DMS153 (cell line): ENCODE measurements around the gene SLC2A10.
A peak's percentile ranks its signal among the peaks of the same experiment; 100 is the strongest.

ENCODE experiments used
- DNase-seq: peaks from one replicate; lab custom pipeline; 2025; lab: John Stamatoyannopoulos, UW

Gene SLC2A10

DNA sequence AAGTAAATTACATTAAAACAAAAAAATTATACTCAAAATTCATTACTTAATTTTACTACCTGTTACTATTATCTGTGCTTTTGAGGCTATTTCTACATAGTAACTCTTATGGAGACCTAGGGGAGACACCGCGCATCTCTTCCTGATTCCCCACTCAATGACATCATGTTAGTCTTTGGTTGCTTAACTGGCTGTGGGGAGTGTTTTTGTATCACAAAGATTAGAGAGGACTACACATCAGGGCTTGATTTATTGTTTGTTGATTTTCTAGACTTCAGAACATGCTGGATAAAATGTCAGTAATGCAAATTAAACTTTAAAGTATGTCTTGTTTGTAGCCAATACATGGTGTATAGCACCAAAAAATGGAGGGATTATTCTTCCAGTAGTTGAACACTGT is 26.0 kb downstream of the SLC2A10 start:
- no peak for DNase-seq

- DNase-seq: peak; percentile 31
These were observed 30.2 kb downstream of the SLC2A10 start for GRCh38 chr20:46739431-46740213.

DNA sequence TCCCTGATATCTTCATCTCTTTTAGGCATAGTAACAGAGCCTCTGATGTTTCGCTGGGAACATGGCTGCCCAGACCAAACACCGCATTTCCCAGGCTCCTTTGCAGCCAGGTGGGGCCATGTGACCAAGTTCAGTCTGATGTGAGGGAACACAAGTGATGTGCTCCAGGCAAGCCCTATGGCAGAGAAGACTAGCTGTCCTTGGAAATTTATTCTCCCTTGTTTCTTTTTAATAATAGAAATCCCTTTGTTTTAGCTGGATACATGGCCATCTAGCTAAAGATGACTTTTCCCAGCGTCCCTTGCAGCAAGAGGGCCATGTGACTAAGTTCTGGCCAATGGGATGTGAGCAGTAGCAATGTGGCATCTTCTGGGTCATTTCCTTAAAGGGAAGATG is 30.8 kb downstream of the SLC2A10 start:
- no peak for DNase-seq

DNA sequence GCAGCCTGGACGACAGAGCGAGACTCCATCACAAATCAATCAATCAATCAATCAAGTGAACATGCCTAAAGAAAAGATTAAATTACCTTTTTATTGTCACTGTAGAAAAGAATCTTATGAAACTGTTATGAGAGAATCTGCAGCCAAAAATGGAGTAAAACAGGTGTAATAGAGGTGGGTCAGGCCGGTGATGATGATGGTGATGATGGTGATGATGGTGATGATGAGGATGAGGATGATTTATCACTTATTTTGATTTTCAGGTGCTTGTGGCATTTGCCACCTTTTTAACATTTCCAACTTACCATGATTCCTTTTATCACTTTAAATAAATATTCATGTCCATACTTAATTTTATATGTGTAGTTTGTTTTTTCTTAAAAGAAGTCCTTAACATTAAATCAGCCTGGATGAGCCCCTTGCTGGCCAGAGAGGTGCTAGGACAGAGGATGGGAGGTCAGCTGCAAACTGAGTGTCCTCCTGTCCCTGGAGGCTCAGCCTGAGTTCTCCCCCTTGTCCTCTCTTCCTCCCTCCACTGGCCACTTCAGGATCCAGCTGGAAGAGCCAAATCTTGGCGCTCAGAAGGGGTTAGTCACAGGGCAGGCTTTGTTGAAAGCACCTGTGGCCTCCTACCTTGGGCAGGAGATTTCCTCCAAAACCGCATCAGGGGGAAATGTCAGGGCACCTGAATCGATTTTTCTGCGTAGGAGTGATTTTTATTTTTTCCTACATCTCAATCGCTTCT is 32.6 kb downstream of the SLC2A10 start:
- DNase-seq: no peak

- DNase-seq: no peak
These were observed 33.2 kb downstream of the SLC2A10 start for GRCh38 chr20:46742669-46743045.

GRCh38 chr20:46743088-46743487 is 33.6 kb downstream of the SLC2A10 start:
- DNase-seq: no peak

GRCh38 chr20:46746956-46747526 is 37.6 kb downstream of the SLC2A10 start:
- DNase-seq: no peak

GRCh38 chr20:46749147-46749546 is 39.7 kb downstream of the SLC2A10 start:
- DNase-seq: no peak

DNA sequence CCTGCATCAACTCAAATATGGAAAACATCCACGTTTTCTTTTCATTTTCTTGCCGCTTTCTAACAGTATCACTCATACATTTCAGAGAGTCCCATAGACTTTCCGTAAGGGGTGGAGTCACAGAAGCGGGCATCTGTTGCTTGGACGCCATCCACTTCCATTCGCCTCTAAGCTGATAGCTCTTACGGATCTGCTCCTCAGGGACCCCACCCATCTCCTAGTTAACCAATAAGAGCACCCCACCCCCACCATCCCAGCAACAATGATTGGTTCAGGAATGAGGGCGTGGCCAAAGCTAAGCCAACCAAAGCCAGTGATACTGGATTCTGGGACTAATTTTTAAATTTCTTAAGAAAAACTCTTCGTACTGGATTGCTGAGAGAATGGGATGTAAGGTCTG is 42.4 kb downstream of the SLC2A10 start:
- DNase-seq: no peak

DNA sequence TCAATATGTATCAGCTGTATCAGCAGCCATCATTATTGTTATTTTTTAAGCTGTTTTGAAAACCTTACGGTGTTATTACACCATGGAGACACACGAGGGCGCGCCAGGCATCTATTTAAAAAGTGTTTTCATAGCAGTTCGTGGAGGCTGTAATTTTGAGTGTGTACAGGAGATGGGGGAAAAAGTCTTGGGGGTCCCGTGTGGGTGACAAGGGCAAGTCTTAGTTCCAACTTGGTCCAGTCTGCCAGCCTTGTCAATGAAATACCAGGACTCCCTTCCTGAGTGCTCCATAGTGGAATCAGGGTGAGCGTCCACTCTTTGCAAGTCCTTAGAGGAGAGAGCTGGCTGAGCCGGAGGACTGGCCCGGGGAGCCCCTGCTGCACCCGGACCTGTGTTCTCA is 43.3 kb downstream of the SLC2A10 start:
- DNase-seq: peak; percentile 22

GRCh38 chr20:46755483-46756413 is 46.3 kb downstream of the SLC2A10 start:
- DNase-seq: no peak

DNA sequence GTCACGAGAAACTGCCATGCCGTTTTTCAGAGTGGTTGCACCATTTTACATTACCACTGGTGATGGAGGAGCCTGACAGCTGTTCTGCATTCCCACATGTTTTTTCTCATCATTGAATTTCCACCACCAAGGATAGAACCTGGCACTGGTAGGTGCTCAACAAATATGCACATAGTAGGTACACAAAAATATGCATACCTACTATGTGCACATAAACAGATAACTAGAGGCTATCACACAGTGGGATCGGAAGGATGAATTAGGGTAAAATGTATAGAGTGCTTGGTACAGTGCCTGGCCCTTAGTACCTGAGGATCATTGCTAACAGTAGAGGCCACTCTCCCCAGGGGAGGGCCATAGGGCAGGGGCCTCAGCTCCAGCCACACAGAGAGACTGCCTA is 47.0 kb downstream of the SLC2A10 start:
- no peak for DNase-seq

- no peak for DNase-seq
These were observed 47.7 kb downstream of the SLC2A10 start for GRCh38 chr20:46757135-46757534.

GRCh38 chr20:46757754-46758678 is 48.6 kb downstream of the SLC2A10 start:
- peak; percentile 50 for DNase-seq

- no peak for DNase-seq
These were observed 49.6 kb downstream of the SLC2A10 start for GRCh38 chr20:46758929-46759669.

DNA sequence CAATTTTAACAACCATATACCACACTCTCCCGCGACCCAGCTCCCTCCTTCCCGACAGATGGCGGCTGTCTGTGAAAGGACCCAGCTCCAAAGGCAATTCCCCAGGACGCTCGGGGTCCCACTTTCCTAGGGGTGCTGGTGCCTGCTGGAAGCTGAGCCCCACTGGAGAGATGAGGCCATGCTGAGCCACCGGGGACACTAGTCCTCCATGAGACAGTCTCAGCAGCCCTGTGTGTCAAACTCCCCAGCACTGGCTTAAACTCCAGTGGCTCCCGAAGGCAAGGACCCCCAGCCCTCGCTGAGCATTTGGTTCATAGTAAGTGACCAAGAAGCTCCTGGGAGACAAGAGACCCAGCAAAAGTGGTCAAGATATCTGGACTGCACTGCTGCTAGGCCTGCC is 52.1 kb downstream of the SLC2A10 start:
- no peak for DNase-seq

DNA sequence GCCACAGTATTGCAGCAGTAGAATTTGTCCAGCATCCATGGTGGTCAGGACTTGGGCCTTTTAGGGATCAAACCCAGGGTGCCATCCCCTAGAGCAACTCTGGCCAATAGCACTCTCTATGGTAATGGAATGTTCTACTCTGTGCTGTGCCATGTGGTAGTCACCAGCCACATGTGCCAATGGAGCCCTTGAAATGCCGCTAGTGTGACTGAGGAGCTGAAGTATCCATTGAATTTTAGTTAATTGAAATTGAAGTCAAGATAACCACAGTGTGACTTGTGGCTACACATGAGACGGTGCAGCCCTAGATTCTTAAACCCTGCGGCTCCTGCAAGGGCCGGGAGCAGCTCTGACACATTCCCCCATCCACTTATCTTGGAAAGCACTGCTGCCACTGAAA is 54.6 kb downstream of the SLC2A10 start:
- no peak for DNase-seq

DNA sequence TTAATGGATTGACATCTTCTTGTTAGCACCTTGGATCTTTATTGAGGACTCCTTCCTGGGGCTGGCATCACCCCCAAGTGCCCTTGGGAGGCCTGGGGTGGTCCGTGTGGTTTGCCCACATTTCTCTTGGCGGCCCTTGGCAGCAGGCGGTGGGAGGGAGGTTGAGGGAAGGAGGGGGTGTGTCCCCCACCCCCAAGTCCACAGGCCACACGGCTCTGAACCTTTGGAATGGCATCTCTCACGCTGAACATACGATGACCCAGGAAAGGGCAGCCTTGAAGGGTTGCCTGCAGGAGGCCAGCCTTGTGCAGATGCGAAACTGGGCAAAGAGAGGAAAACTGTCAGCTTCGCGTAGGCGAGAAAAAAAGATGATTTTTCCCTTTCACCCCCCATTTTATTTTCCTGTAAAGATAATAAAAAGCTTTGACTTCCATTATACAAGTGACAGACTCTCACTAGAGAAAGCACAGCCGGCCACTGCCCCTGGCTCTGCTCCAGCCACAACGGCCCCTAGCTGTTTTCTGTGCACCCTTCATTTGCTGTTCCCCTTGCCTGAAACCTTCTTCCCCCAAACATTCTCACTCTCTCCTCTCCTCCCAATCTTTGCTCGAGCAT is 56.2 kb downstream of the SLC2A10 start:
- DNase-seq: no peak

GRCh38 chr20:46767127-46767761 is 57.8 kb downstream of the SLC2A10 start:
- DNase-seq: peak; percentile 16
